HG02885 (cell line): ENCODE data around the gene TMEM63C.
"Not testable (repeated sequence)": the region's sequence is repeated elsewhere in the genome, so short reads cannot be mapped to it uniquely, and the experiment has no call there.

Source experiments
- ATAC-seq: cut with Tn5 transposase; IDR thresholded peaks from one replicate; pipeline ENCODE4 v1.9.1; 2021; ENCODE audit warnings: mild to moderate bottlenecking; ENCODE audit not compliant: unreplicated experiment, poor library complexity

TMEM63C gene

GRCh38 chr14:77271113-77271710 lies 89.6 kb downstream of the TMEM63C start, which contains the start of gene NGB:
TSS of gene NGB (minus strand) at chr14:77271206. CDS start at chr14:77270937, 269 bp downstream.
- no peak for ATAC-seq

GRCh38 chr14:77272261-77272660 lies 90.7 kb downstream of the TMEM63C start:
- no peak for ATAC-seq

- ATAC-seq: no peak
Observed at GRCh38 chr14:77273796-77274195, 92.2 kb downstream of the TMEM63C start.

GRCh38 chr14:77275041-77275580 lies 93.5 kb downstream of the TMEM63C start:
- no peak for ATAC-seq

- ATAC-seq: no peak
Observed at GRCh38 chr14:77275601-77276017, 94.0 kb downstream of the TMEM63C start.

GRCh38 chr14:77276295-77276935 lies 94.8 kb downstream of the TMEM63C start:
- no peak for ATAC-seq

- ATAC-seq: no peak
Observed at GRCh38 chr14:77276959-77277358, 95.4 kb downstream of the TMEM63C start.

- ATAC-seq: no peak
Observed at GRCh38 chr14:77278461-77279230, 97.0 kb downstream of the TMEM63C start.

GRCh38 chr14:77279719-77280118 lies 98.1 kb downstream of the TMEM63C start:
- no peak for ATAC-seq

GRCh38 chr14:77280921-77281320 lies 99.3 kb downstream of the TMEM63C start:
- not testable (repeated sequence) for ATAC-seq

- no peak for ATAC-seq
Observed at GRCh38 chr14:77281852-77282410, 100.3 kb downstream of the TMEM63C start.

- no peak for ATAC-seq
Observed at GRCh38 chr14:77284066-77284465, 102.5 kb downstream of the TMEM63C start.

GRCh38 chr14:77284466-77284865 lies 102.9 kb downstream of the TMEM63C start:
- no peak for ATAC-seq

- ATAC-seq: no peak
Observed at GRCh38 chr14:77286576-77286975, 105.0 kb downstream of the TMEM63C start.

- ATAC-seq: no peak
Observed at GRCh38 chr14:77290705-77291104, 109.1 kb downstream of the TMEM63C start.

- no peak for ATAC-seq
Observed at GRCh38 chr14:77296155-77296554, 114.6 kb downstream of the TMEM63C start.

GRCh38 chr14:77296906-77297305 lies 115.3 kb downstream of the TMEM63C start:
- no peak for ATAC-seq

- no peak for ATAC-seq
Observed at GRCh38 chr14:77299771-77300170, 118.2 kb downstream of the TMEM63C start.

- no peak for ATAC-seq
Observed at GRCh38 chr14:77301103-77301502, 119.5 kb downstream of the TMEM63C start.

GRCh38 chr14:77302926-77303325 lies 121.3 kb downstream of the TMEM63C start:
- ATAC-seq: no peak
